Measurements from ENCODE around the gene SYAP1. TPM values are rescaled to one million over a fixed set of nuclear protein-coding genes. Genes with fewer than 3 reads are reported as not detected.

Gene SYAP1
- total and polyA plus RNA-seq, 9 of the 15 experiments (the other 6 are each of a cell fraction or from before 2014, with no cell fraction given) = 5.7 to 35.3 (median 27.6) TPM

DNA sequence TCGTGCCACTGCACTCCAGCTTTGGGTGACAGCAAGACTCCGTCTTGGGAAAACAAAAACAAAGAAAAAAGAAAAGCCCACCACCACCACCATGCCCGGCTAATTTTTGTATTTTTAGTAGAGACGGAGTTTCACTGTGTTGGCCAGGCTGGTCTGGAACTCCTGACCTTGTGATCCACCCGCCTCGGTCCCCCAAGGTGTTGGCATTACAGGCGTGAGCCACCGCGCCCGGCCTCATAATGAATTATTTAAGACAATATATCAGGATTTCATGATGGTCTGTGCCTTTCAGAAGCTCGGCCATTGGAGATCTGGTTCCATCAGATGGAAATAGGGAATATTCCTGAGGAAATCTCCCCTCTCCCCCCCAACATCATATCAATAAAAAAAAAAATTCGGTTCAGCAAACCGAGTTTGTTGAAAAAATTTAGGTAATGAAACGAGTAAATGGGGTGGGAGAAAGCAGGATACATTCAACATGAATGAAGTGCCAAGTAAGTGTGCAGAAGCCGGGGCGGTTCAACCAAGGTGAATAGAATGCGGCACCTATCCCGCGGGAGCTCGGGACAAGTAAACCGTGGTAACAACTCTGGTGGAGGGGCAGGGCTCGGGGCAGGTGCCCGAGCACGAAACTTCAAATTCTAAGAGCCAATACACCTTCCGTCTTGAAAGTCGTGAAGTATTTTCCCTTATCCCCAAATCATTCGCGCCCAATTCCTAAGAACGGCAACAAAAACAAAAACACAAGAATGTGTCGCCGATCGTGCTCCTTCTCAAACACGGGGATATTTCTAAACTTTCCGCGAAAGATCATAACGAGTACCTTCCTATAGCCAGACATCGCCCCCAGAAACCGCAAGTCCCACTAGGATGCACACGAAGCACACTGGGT lies 66.1 kb downstream of the SYAP1 start (continued):
- TF ChIP-seq RNF219 (CRISPR knock-in tag; IDR thresholded peaks at IDR 0.05) = no peak
- TF ChIP-seq HNRNPUL1 (IDR thresholded peaks at IDR 0.05; ENCODE audit: low read length) = no peak
- no peak for TF ChIP-seq CBFA2T2 (conservative IDR thresholded peaks at IDR 0.05)
- TF ChIP-seq, protein P1, sequence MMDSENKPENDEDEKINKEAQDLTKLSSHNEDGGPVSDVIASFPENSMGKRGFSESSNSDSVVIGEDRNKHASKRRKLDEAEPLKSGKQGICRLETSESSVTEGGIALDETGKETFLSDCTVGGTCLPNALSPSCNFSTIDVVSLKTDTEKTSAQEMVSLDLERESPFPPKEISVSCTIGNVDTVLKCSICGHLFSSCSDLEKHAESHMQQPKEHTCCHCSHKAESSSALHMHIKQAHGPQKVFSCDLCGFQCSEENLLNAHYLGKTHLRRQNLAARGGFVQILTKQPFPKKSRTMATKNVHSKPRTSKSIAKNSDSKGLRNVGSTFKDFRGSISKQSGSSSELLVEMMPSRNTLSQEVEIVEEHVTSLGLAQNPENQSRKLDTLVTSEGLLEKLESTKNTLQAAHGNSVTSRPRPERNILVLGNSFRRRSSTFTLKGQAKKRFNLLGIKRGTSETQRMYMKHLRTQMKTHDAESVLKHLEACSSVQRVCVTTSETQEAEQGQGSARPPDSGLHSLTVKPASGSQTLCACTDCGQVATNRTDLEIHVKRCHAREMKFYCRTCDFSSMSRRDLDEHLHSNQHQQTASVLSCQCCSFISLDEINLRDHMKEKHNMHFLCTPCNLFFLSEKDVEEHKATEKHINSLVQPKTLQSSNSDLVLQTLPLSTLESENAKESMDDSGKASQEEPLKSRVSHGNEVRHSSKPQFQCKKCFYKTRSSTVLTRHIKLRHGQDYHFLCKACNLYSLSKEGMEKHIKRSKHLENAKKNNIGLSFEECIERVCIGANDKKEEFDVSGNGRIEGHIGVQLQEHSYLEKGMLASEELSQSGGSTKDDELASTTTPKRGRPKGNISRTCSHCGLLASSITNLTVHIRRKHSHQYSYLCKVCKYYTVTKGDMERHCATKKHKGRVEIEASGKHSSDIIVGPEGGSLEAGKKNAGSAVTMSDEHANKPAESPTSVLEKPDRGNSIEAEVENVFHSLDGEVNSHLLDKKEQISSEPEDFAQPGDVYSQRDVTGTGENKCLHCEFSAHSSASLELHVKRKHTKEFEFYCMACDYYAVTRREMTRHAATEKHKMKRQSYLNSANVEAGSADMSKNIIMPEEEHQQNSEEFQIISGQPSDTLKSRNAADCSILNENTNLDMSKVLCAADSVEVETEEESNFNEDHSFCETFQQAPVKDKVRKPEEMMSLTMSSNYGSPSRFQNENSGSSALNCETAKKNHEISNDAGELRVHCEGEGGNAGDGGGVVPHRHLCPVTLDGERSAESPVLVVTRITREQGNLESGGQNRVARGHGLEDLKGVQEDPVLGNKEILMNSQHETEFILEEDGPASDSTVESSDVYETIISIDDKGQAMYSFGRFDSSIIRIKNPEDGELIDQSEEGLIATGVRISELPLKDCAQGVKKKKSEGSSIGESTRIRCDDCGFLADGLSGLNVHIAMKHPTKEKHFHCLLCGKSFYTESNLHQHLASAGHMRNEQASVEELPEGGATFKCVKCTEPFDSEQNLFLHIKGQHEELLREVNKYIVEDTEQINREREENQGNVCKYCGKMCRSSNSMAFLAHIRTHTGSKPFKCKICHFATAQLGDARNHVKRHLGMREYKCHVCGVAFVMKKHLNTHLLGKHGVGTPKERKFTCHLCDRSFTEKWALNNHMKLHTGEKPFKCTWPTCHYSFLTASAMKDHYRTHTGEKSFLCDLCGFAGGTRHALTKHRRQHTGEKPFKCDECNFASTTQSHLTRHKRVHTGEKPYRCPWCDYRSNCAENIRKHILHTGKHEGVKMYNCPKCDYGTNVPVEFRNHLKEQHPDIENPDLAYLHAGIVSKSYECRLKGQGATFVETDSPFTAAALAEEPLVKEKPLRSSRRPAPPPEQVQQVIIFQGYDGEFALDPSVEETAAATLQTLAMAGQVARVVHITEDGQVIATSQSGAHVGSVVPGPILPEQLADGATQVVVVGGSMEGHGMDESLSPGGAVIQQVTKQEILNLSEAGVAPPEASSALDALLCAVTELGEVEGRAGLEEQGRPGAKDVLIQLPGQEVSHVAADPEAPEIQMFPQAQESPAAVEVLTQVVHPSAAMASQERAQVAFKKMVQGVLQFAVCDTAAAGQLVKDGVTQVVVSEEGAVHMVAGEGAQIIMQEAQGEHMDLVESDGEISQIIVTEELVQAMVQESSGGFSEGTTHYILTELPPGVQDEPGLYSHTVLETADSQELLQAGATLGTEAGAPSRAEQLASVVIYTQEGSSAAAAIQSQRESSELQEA (IDR thresholded peaks at IDR 0.05; ENCODE audit: low read depth) = no peak
- no peak for TF ChIP-seq FOSL1 (tag; conservative IDR thresholded peaks at IDR 0.05)
- TF ChIP-seq NFRKB (IDR thresholded peaks at IDR 0.05; ENCODE audit: low read depth) = peak; percentile 30; the same call in 1 of the 2 replicates
- TF ChIP-seq PHF8 (IDR thresholded peaks at IDR 0.05; ENCODE audit: borderline replicate concordance, low read length) = peak; percentile 33; the same call in 1 of the 2 replicates
- TF ChIP-seq ZNF232 (CRISPR knock-in tag; IDR thresholded peaks at IDR 0.05) = no peak
- no peak for TF ChIP-seq SRSF7 (optimal IDR thresholded peaks at IDR 0.05; ENCODE audit: low read depth, low read length)
- TF ChIP-seq NCOR1 (IDR thresholded peaks at IDR 0.05) = no peak
- TF ChIP-seq DEAF1 (CRISPR knock-in tag; IDR thresholded peaks at IDR 0.05) = no peak
- no peak for TF ChIP-seq PHB (CRISPR knock-in tag; IDR thresholded peaks at IDR 0.05)
- TF ChIP-seq SETDB1 (IDR thresholded peaks at IDR 0.05; ENCODE audit: low read length) = no peak
- no peak for TF ChIP-seq ZNF140 (CRISPR knock-in tag; IDR thresholded peaks at IDR 0.05)
- TF ChIP-seq ZBTB26 (CRISPR knock-in tag; IDR thresholded peaks at IDR 0.05) = no peak

Measured in K562 (cell line).